HepG2 (cell line): ENCODE measurements around the gene ENDOD1. TPM values are rescaled to one million over a fixed set of nuclear protein-coding genes. Genes with fewer than 3 reads are reported as not detected.

Experiments used
- DR1 ChIP-seq: sonication (generic); formaldehyde crosslinking; IDR thresholded peaks from 2 replicates; pipeline ENCODE4 v1.8.0; 2021; ENCODE audit warnings: mild to moderate bottlenecking, missing genetic modification reagents, inconsistent platforms
- ELF3 ChIP-seq: IDR thresholded peaks from 2 replicates; pipeline ENCODE4 v1.6.1; 2016; ENCODE audit warnings: missing genetic modification reagents, missing compliant biosample characterization
- GATAD2A ChIP-seq: IDR thresholded peaks from 2 replicates; pipeline ENCODE4 v1.6.1; 2016
- HOXA3 ChIP-seq: sonication (generic); formaldehyde crosslinking; IDR thresholded peaks from 2 replicates; pipeline ENCODE4 v1.5.0; 2020; ENCODE audit warnings: missing genetic modification reagents
- SP5 ChIP-seq: IDR thresholded peaks from 2 replicates; pipeline ENCODE4 v1.6.1; 2016; ENCODE audit warnings: low read depth, borderline replicate concordance
- TEAD3 ChIP-seq: optimal IDR thresholded peaks from 2 replicates; pipeline ENCODE3; 2016; ENCODE audit warnings: borderline replicate concordance
- ZBTB33 ChIP-seq: sonication (generic); formaldehyde crosslinking; IDR thresholded peaks from 2 replicates; pipeline ENCODE4 v1.4.0; 2020; ENCODE audit warnings: missing genetic modification reagents
- ZGPAT ChIP-seq: IDR thresholded peaks from 2 replicates; pipeline ENCODE4 v1.6.1; 2016; ENCODE audit warnings: mild to moderate bottlenecking
- ZNF367 ChIP-seq: sonication (generic); formaldehyde crosslinking; IDR thresholded peaks from 2 replicates; pipeline ENCODE4 v1.4.0; 2020; ENCODE audit warnings: missing genetic modification reagents, borderline replicate concordance
- ZNF570 ChIP-seq: sonication (generic); formaldehyde crosslinking; IDR thresholded peaks from 2 replicates; pipeline ENCODE4 v1.4.0; 2020; ENCODE audit warnings: mild to moderate bottlenecking, missing genetic modification reagents, borderline replicate concordance
- polyA plus RNA-seq, 8 experiments: library from polyadenylated mRNA; depleted of rRNA in 3 of 8; stranded (reverse) in 7 of 8; unstranded in 1 of 8; fragments of >200 nt; fragmentation: Illumina TruSeq in 4 of 8; extraction: Trizol in 4 of 8; gene quantifications; 2 replicates each; pipeline versions ENCODE4 v1.2.1 to v1.2.3, GENCODE V29; 2011 to 2016; ENCODE audit warnings: low read depth in 4 of 8, missing spikeins in 1 of 8, mixed read lengths in 1 of 8; ENCODE audit not compliant: insufficient read depth in 1 of 8
- total RNA-seq, 5 experiments: library from RNA; depleted of rRNA; stranded (reverse); fragments of >200 nt; fragmentation: Illumina TruSeq; extraction: Trizol; gene quantifications; 2 replicates each; pipeline ENCODE4 v1.2.3, GENCODE V29; 2016; ENCODE audit warnings: low read depth in 1 of 5
- TF ChIP-seq, protein P1 (sequence below): sonication (generic); formaldehyde crosslinking; IDR thresholded peaks from 2 replicates; pipeline ENCODE4 v1.4.0; 2020; ENCODE audit warnings: missing genetic modification reagents
- TF ChIP-seq, protein P2 (sequence below), 2 experiments: sonication (generic) in 1 of 2; formaldehyde crosslinking in 1 of 2; IDR thresholded peaks; 2 replicates each; pipeline versions ENCODE4 v1.6.1 to v1.9.0; 2014 to 2022; ENCODE audit warnings: antibody characterized with exemption in 1 of 2, borderline replicate concordance in 1 of 2, inconsistent platforms in 1 of 2, low read depth in 1 of 2, missing genetic modification reagents in 1 of 2
- TF ChIP-seq, protein P3 (sequence below), 2 experiments: sonication (generic) in 1 of 2; formaldehyde crosslinking in 1 of 2; IDR thresholded peaks; 2 replicates each; pipeline versions ENCODE4 v1.4.0 to v1.6.1; 2018 to 2020; ENCODE audit warnings: missing genetic modification reagents in 2 of 2, borderline replicate concordance in 1 of 2, low read depth in 1 of 2, mild to moderate bottlenecking in 1 of 2, missing biosample characterization in 1 of 2

The ENDOD1 gene
- total and polyA plus RNA-seq, 2 of the 13 experiments (the other 11 are each of a cell fraction or from before 2014, with no cell fraction given): 2.0 to 6.8 TPM

- TF ChIP-seq, protein P1, sequence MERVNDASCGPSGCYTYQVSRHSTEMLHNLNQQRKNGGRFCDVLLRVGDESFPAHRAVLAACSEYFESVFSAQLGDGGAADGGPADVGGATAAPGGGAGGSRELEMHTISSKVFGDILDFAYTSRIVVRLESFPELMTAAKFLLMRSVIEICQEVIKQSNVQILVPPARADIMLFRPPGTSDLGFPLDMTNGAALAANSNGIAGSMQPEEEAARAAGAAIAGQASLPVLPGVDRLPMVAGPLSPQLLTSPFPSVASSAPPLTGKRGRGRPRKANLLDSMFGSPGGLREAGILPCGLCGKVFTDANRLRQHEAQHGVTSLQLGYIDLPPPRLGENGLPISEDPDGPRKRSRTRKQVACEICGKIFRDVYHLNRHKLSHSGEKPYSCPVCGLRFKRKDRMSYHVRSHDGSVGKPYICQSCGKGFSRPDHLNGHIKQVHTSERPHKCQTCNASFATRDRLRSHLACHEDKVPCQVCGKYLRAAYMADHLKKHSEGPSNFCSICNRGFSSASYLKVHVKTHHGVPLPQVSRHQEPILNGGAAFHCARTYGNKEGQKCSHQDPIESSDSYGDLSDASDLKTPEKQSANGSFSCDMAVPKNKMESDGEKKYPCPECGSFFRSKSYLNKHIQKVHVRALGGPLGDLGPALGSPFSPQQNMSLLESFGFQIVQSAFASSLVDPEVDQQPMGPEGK (CRISPR knock-in tag): 0 out of 2 replicates have a peak, but pooled peaks have one; percentile 9
- peak; percentile 96 for TF ChIP-seq ZBTB33
- TF ChIP-seq ELF3 (CRISPR knock-in tag): no peak
- TF ChIP-seq ZGPAT: 0 out of 2 replicates have a peak, but pooled peaks have one; percentile 35
- TF ChIP-seq, protein P2, sequence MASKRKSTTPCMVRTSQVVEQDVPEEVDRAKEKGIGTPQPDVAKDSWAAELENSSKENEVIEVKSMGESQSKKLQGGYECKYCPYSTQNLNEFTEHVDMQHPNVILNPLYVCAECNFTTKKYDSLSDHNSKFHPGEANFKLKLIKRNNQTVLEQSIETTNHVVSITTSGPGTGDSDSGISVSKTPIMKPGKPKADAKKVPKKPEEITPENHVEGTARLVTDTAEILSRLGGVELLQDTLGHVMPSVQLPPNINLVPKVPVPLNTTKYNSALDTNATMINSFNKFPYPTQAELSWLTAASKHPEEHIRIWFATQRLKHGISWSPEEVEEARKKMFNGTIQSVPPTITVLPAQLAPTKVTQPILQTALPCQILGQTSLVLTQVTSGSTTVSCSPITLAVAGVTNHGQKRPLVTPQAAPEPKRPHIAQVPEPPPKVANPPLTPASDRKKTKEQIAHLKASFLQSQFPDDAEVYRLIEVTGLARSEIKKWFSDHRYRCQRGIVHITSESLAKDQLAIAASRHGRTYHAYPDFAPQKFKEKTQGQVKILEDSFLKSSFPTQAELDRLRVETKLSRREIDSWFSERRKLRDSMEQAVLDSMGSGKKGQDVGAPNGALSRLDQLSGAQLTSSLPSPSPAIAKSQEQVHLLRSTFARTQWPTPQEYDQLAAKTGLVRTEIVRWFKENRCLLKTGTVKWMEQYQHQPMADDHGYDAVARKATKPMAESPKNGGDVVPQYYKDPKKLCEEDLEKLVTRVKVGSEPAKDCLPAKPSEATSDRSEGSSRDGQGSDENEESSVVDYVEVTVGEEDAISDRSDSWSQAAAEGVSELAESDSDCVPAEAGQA (IDR thresholded peaks at IDR 0.05; ENCODE audit: low read depth): peak; percentile 51; the same call in 1 of the 2 replicates
- TF ChIP-seq, protein P2 (CRISPR knock-in tag; IDR thresholded peaks at IDR 0.05; ENCODE audit: borderline replicate concordance): no peak
- TF ChIP-seq DR1 (CRISPR knock-in tag): no peak
- TF ChIP-seq ZNF570 (CRISPR knock-in tag): no peak
- 0 out of 2 replicates have a peak, but pooled peaks have one; percentile 14 for TF ChIP-seq GATAD2A (CRISPR knock-in tag)
- TF ChIP-seq ZNF367 (CRISPR knock-in tag): no peak
- TF ChIP-seq, protein P3, sequence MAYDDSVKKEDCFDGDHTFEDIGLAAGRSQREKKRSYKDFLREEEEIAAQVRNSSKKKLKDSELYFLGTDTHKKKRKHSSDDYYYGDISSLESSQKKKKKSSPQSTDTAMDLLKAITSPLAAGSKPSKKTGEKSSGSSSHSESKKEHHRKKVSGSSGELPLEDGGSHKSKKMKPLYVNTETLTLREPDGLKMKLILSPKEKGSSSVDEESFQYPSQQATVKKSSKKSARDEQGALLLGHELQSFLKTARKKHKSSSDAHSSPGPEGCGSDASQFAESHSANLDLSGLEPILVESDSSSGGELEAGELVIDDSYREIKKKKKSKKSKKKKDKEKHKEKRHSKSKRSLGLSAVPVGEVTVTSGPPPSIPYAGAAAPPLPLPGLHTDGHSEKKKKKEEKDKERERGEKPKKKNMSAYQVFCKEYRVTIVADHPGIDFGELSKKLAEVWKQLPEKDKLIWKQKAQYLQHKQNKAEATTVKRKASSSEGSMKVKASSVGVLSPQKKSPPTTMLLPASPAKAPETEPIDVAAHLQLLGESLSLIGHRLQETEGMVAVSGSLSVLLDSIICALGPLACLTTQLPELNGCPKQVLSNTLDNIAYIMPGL (CRISPR knock-in tag; IDR thresholded peaks at IDR 0.05; ENCODE audit: borderline replicate concordance in 1 of 2, low read depth in 1 of 2): peak in 1 of 2 experiments; percentile 81; a peak in 3 of 4 replicates
- peak; percentile 38; the same call in 1 of the 2 replicates for TF ChIP-seq SP5
- peak; percentile 22 for TF ChIP-seq TEAD3
- TF ChIP-seq HOXA3 (CRISPR knock-in tag): peak; percentile 46; the same call in 1 of the 2 replicates
These were observed 61.5 kb downstream of the ENDOD1 start (continued) for GRCh38 chr11:95150956-95151684.
